BLaER1 treated with 17β-estradiol and CSF1 and Interleukin-3, amounts not matched to agents 10 nM and 100 nM (cell line): Measurements from ENCODE around the gene NME9.

Experiments
- H3K27ac ChIP-seq, 11 experiments: shearing (Covaris generic); formaldehyde crosslinking; 2 replicates each; pipeline ENCODE4 v1.8.1; 2022
- H3K27me3 ChIP-seq, 11 experiments: shearing (Covaris generic); formaldehyde crosslinking; 2 replicates each; pipeline ENCODE4 v1.8.1; 2022
- H3K36me3 ChIP-seq, 11 experiments: shearing (Covaris generic); formaldehyde crosslinking; 2 replicates each; pipeline ENCODE4 v1.8.1; 2022
- H3K4me1 ChIP-seq, 10 experiments: shearing (Covaris generic); formaldehyde crosslinking; 2 replicates each; pipeline ENCODE4 v1.8.1; 2022
- H3K4me2 ChIP-seq, 11 experiments: shearing (Covaris generic); formaldehyde crosslinking; 2 replicates each; pipeline ENCODE4 v1.8.1; 2022
- H3K4me3 ChIP-seq, 10 experiments: shearing (Covaris generic); formaldehyde crosslinking; 2 replicates each; pipeline ENCODE4 v1.8.1; 2022
- H3K9ac ChIP-seq, 11 experiments: shearing (Covaris generic); formaldehyde crosslinking; 2 replicates each; pipeline ENCODE4 v1.8.1; 2022
- H3K9me3 ChIP-seq, 11 experiments: shearing (Covaris generic); formaldehyde crosslinking; replicated peaks in 1 of 11; 2 replicates each; pipeline ENCODE4 v1.8.1; 2022
- H4K20me1 ChIP-seq, 11 experiments: shearing (Covaris generic); formaldehyde crosslinking; 2 replicates each; pipeline ENCODE4 v1.8.1; 2022
- Cebpa-rat ChIP-seq, 11 experiments: shearing (Covaris generic); IDR thresholded peaks; 2 replicates each; pipeline ENCODE4 v1.8.1; 2022

The NME9 gene

DNA sequence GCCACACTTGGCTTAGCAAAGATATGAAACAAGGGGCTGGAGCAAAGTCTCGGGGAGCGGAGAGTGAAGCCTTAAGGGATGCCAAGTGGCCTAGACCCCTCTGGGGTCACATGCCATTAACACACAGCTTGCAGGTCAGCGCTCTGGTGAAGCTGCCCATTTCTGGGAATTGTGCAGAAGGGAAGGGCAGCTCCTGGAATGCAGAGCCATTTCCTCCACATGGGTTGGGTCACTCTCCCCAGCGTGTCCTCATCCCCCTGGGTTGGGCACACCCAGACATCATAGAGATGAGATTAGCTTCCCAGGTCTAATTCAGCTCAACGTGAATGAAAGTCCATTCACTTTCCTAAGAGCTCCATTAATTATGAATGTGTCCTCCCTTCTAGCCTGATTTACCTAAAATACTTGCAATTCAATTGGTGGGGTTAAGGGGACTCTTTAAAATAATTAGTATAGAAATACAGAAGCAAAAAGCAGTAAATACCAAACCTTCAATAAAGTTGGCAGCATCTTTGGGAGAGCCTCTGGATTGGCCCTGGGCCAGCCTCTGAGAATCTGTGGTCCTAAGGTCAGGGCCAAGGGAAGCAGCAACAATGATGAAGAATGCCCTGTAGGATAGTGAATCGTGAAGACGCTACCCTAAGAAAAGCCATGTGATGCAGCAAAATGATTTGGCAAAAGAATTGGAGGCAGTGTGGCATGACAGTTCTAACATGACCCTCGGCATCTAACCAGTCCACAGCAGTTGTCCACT is 36.5 kb upstream of the NME9 start:
- Histone ChIP-seq H3K36me3 (0 out of 22 replicates have a peak, but pooled peaks cover 0 to 5% (median 0%) of the 10 kb centered on the region in 11 experiments), H4K20me1 (peaks cover 0 to 4% (median 0%) of the 10 kb centered on the region in 11 experiments; a peak in 3 of 22 replicates), H3K9me3 (peaks cover 0 to 6% (median 0%) of the 10 kb centered on the region in 11 experiments; a peak in 1 of 22 replicates), H3K9ac (no peak overlapping the region), H3K4me3 (no peak overlapping the region), H3K27ac (peak overlapping the region in 1 of 11 experiments; percentile 88; a peak in 1 of 22 replicates), H3K27me3 (no peaks in the 10 kb centered on the region), H3K4me2 (peak overlapping the region in 3 of 11 experiments; percentile 71 to 94 (median 85); a peak in 5 of 22 replicates), H3K4me1 (peaks cover 22 to 72% (median 28%) of the 10 kb centered on the region in 10 experiments)
- no peak for TF ChIP-seq Cebpa-rat (IDR thresholded peaks at IDR 0.05)

DNA sequence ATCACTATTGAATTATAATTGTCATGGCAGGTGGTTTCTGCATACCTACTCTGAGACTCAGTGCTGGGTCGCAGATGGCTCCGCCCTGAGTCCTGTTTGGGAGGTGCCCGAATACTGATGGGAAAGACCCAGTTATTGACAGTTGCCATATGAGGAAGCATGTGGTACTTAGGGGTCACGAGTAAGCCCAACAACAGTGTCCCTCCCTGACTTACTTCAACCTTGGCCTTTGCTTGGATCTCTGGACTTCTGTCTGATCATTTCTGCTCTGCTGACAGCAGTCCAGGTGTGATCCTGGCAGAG is 35.6 kb upstream of the NME9 start:
- Histone ChIP-seq H3K36me3 (peaks cover 0 to 8% (median 0%) of the 10 kb centered on the region in 11 experiments; a peak in 1 of 22 replicates), H3K4me1 (peaks cover 23 to 73% (median 28%) of the 10 kb centered on the region in 10 experiments), H3K9me3 (no peaks in the 10 kb centered on the region), H4K20me1 (peaks cover 0 to 12% (median 0%) of the 10 kb centered on the region in 11 experiments; a peak in 3 of 22 replicates), H3K4me3 (no peak overlapping the region), H3K27ac (no peak overlapping the region), H3K4me2 (peak overlapping the region in 1 of 11 experiments; percentile 94; a peak in 1 of 22 replicates), H3K27me3 (no peaks in the 10 kb centered on the region), H3K9ac (no peak overlapping the region)
- no peak for TF ChIP-seq Cebpa-rat (IDR thresholded peaks at IDR 0.05)

DNA sequence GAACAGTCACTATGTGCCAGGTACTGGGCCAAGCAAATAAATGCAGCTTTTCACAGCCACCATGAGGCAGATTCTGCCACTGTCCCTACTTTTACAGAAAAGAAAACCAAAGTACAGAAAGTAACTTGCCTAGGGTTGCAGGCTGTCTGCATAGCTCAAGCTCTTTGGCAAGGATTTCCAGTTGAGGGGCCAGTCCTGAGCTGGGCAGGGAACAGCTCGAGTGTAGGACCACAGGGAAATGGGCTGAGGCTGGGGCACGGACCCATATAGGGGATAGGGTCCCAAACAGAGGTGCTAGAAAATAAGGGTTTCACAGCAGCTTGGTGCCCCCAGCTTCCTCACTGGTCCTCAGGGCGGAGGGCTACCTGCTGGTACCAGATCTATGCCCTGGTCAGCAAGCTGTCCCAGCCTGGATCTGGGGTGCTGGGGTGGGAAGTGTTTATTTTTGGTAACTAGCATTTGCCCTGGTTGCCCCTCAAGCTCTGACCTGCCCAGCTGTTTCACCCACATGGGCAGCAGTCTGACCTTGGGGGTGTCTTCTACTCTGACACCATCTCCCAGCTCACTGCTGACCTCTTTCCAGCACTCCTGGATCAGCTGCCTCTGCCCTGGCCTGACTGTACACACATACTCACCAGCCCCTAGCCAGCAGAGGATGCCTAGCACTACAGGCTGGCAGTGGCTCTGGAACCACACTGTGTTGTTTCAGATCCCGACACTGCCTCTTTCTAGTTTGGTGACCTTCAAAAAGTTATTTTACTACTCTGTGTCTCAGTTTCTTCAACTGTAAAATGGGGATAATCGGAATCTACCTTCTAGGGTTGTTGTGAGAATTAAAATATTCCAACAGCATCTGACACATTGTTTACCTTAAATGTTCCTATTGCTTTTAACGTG is 35.0 kb upstream of the NME9 start:
- peaks cover 21 to 71% (median 26%) of the 10 kb centered on the region in 10 experiments for H3K4me1 ChIP-seq
- H3K27me3 ChIP-seq, result no peaks in the 10 kb centered on the region
- peak overlapping the region in 1 of 11 experiments; percentile 94; a peak in 1 of 22 replicates for H3K4me2 ChIP-seq
- H3K27ac ChIP-seq, result no peak overlapping the region
- H3K4me3 ChIP-seq, result no peak overlapping the region
- H3K36me3 ChIP-seq, result peaks cover 0 to 10% (median 0%) of the 10 kb centered on the region in 11 experiments; a peak in 1 of 22 replicates
- no peaks in the 10 kb centered on the region for H3K9me3 ChIP-seq
- H4K20me1 ChIP-seq, result peaks cover 0 to 12% (median 0%) of the 10 kb centered on the region in 11 experiments; a peak in 3 of 22 replicates
- no peak for TF ChIP-seq Cebpa-rat (IDR thresholded peaks at IDR 0.05)
- H3K9ac ChIP-seq, result no peak overlapping the region

DNA sequence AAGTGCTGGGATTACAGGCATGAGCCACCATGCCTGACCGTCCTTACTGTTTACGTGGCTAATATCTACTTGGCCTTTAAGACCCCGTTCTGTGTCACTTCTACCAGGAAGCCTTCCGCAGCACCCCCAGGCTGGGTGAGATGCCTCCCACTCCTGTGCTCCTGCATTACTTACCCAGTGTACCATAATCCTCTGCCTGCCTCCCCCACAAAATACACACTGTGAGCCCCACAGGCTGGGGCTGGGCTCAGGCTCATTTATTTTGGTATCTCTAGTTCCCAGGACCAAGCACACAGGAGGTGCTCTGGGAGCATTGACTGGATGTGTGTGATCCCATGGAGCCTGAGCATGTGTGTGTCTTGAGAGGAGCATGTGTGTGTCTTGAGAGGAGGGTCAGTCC is 33.7 kb upstream of the NME9 start:
- Histone ChIP-seq H3K4me3 (no peak overlapping the region), H3K27ac (no peak overlapping the region), H3K9me3 (no peaks in the 10 kb centered on the region), H3K27me3 (no peaks in the 10 kb centered on the region), H3K4me2 (no peak overlapping the region), H4K20me1 (peaks cover 0 to 12% (median 0%) of the 10 kb centered on the region in 11 experiments; a peak in 3 of 22 replicates), H3K4me1 (peaks cover 15 to 69% (median 22%) of the 10 kb centered on the region in 10 experiments), H3K36me3 (peaks cover 0 to 10% (median 0%) of the 10 kb centered on the region in 11 experiments; a peak in 1 of 22 replicates), H3K9ac (no peak overlapping the region)
- TF ChIP-seq Cebpa-rat (IDR thresholded peaks at IDR 0.05), result no peak

GRCh38 chr3:138362538-138362937 is 32.9 kb upstream of the NME9 start:
- TF ChIP-seq Cebpa-rat (IDR thresholded peaks at IDR 0.05), result no peak
- Histone ChIP-seq H3K4me2 (peak overlapping the region in 9 of 11 experiments; percentile 66 to 88 (median 79); a peak in 16 of 22 replicates), H3K27me3 (no peaks in the 10 kb centered on the region), H3K9ac (0 out of 22 replicates have a peak overlapping the region, but pooled peaks of 1 of the 11 experiments have one; percentile 18), H3K4me1 (peaks cover 12 to 62% (median 18%) of the 10 kb centered on the region in 10 experiments), H3K9me3 (no peaks in the 10 kb centered on the region), H3K27ac (no peak overlapping the region), H3K4me3 (no peak overlapping the region), H4K20me1 (peaks cover 0 to 12% (median 0%) of the 10 kb centered on the region in 11 experiments; a peak in 3 of 22 replicates), H3K36me3 (peaks cover 0 to 10% (median 0%) of the 10 kb centered on the region in 11 experiments; a peak in 1 of 22 replicates)

DNA sequence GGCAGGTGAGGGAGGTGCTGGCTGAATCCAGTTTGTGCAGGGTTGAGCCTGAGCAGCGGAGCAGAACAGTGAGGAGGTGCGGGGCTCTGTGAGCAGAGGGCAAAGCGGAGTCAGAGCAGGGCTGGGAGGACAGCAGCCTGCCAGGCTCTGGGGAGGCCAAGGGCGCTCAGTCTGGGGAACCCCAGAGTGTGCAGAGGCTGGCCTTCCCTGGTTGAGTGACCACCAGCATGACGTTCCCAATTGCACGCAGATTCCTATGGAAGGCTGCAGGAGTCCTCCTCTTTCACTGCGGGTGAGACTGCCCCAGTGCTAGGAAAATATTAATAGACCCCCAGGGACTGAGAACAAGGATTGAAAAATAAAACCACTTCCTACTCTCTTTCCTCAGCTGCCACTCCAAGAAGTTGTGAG is 31.9 kb upstream of the NME9 start:
- no peak for TF ChIP-seq Cebpa-rat (IDR thresholded peaks at IDR 0.05)
- no peaks in the 10 kb centered on the region for H3K27me3 ChIP-seq
- peak overlapping the region in 4 of 11 experiments; percentile 18 to 34 (median 32); a peak in 3 of 22 replicates for H3K9ac ChIP-seq
- H3K4me2 ChIP-seq, result peak overlapping the region; percentile 66 to 88 (median 79)
- H4K20me1 ChIP-seq, result peaks cover 0 to 12% (median 0%) of the 10 kb centered on the region in 11 experiments; a peak in 3 of 22 replicates
- no peaks in the 10 kb centered on the region for H3K9me3 ChIP-seq
- peaks cover 0 to 10% (median 0%) of the 10 kb centered on the region in 11 experiments; a peak in 1 of 22 replicates for H3K36me3 ChIP-seq
- H3K4me1 ChIP-seq, result peaks cover 12 to 52% (median 16%) of the 10 kb centered on the region in 10 experiments
- no peak overlapping the region; a peak in 2 of 22 replicates for H3K27ac ChIP-seq
- H3K4me3 ChIP-seq, result no peak overlapping the region

DNA sequence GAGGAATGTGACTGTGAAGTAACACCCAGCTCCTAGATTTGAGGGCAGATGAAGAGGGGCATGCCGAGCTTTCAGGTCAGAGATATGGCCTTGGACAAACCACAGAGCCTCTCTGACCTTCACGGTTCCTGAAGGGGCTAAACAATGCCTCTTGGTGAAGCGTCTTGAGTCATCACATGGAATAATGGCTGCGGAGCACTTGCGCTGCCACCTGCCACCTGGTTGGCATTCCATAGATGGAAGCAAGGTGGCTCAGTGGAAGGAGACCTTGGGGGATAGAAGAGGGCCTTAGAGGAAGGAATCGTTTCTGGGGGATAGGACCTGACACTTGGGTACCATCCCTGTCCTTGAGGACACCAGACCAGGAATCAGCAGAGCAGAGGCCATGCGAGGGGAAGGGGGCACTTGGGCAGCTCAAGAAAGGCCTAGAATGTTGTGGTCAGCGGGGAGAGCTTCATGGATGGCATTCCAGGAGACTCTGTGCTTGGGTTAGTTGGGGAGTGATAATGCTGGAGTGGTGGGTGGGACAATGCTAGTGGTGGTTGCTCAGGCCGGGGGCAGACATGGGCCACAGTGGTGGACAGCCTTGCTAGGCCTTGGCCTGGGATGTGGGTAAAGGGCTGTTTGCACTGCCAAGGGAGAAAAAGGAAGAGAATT is 31.3 kb upstream of the NME9 start:
- H3K4me2 ChIP-seq, result peak overlapping the region; percentile 66 to 88 (median 79)
- H4K20me1 ChIP-seq, result peaks cover 0 to 12% (median 0%) of the 10 kb centered on the region in 11 experiments; a peak in 3 of 22 replicates
- no peaks in the 10 kb centered on the region for H3K27me3 ChIP-seq
- H3K9ac ChIP-seq, result no peak overlapping the region
- H3K36me3 ChIP-seq, result peaks cover 0 to 10% (median 0%) of the 10 kb centered on the region in 11 experiments; a peak in 1 of 22 replicates
- H3K4me3 ChIP-seq, result no peak overlapping the region
- TF ChIP-seq Cebpa-rat (IDR thresholded peaks at IDR 0.05), result no peak
- H3K9me3 ChIP-seq, result no peaks in the 10 kb centered on the region
- H3K27ac ChIP-seq, result no peak overlapping the region; a peak in 1 of 22 replicates
- peaks cover 12 to 46% (median 16%) of the 10 kb centered on the region in 10 experiments for H3K4me1 ChIP-seq
